A549 (cell line): ENCODE results near the gene MCRIP1. TPM values are rescaled to one million over a fixed set of nuclear protein-coding genes. Genes with fewer than 3 reads are reported as not detected.

Experiments
- CHD2 ChIP-seq: fragments of 150-350 bp; IDR thresholded peaks from 2 replicates; pipeline ENCODE4 v1.6.1; 2014; ENCODE audit warnings: low read length; ENCODE audit not compliant: partially characterized antibody
- CHD4 ChIP-seq: fragments of 200-600 bp; sonication (generic); IDR thresholded peaks from 2 replicates; pipeline ENCODE4 v1.6.1; 2016; ENCODE audit warnings: antibody characterized with exemption, mild to moderate bottlenecking, borderline replicate concordance
- E2F6 ChIP-seq: IDR thresholded peaks from 2 replicates; pipeline ENCODE4 v1.6.1; 2012; ENCODE audit warnings: low read depth, borderline replicate concordance
- EHF ChIP-seq: fragments of 250-450 bp; sonication (Bioruptor Pico); IDR thresholded peaks from 2 replicates; pipeline ENCODE4 v1.5.0; 2020; ENCODE audit warnings: mild to moderate bottlenecking
- EHMT2 ChIP-seq: fragments of 200-600 bp; sonication (generic); IDR thresholded peaks from 2 replicates; pipeline ENCODE4 v1.6.1; 2016; ENCODE audit warnings: antibody characterized with exemption, low read depth, mild to moderate bottlenecking, moderate library complexity
- ESRRA ChIP-seq: fragments of 150-350 bp; IDR thresholded peaks from 2 replicates; pipeline ENCODE4 v1.6.1; 2014; ENCODE audit warnings: mild to moderate bottlenecking, low read length, borderline replicate concordance
- FOSB ChIP-seq: fragments of 250-450 bp; sonication (Bioruptor Pico); IDR thresholded peaks from 2 replicates; pipeline ENCODE4 v1.5.0; 2020; ENCODE audit warnings: mild to moderate bottlenecking, moderate library complexity
- HDAC2 ChIP-seq: fragments of 200-600 bp; sonication (generic); IDR thresholded peaks from 2 replicates; pipeline ENCODE4 v1.6.1; 2016
- HEYL ChIP-seq: fragments of 250-450 bp; sonication (Bioruptor Pico); IDR thresholded peaks from 2 replicates; pipeline ENCODE4 v1.8.0; 2021; ENCODE audit warnings: mild to moderate bottlenecking, moderate library complexity
- HOXA7 ChIP-seq: fragments of 250-450 bp; sonication (Bioruptor Pico); IDR thresholded peaks from 2 replicates; pipeline ENCODE4 v1.5.0; 2020; ENCODE audit warnings: mild to moderate bottlenecking, moderate library complexity
- HOXB13 ChIP-seq: fragments of 250-450 bp; sonication (Bioruptor Pico); IDR thresholded peaks from 2 replicates; pipeline ENCODE4 v1.5.0; 2020; ENCODE audit warnings: low read depth, mild to moderate bottlenecking, moderate library complexity
- HOXB5 ChIP-seq: fragments of 250-450 bp; sonication (Bioruptor Pico); IDR thresholded peaks from 2 replicates; pipeline ENCODE4 v1.5.0; 2020; ENCODE audit warnings: mild to moderate bottlenecking, moderate library complexity
- JUN ChIP-seq, 2 experiments: fragments of >200 bp; sonication (Bioruptor Twin); formaldehyde crosslinking; IDR thresholded peaks; 2 replicates in 1 of 2; 3 replicates in 1 of 2; pipeline ENCODE4 v1.6.1; 2016 to 2017
- KDM1A ChIP-seq: fragments of 200-600 bp; sonication (generic); IDR thresholded peaks from 2 replicates; pipeline ENCODE4 v1.6.1; 2016; ENCODE audit warnings: low read depth, mild to moderate bottlenecking
- MAFK ChIP-seq: fragments of 450-650 bp; IDR thresholded peaks from 2 replicates; pipeline ENCODE4 v1.6.1; 2014; ENCODE audit not compliant: partially characterized antibody
- MAZ ChIP-seq: fragments of 150-350 bp; IDR thresholded peaks from 2 replicates; pipeline ENCODE4 v1.6.1; 2014; ENCODE audit warnings: antibody characterized with exemption, low read depth, low read length, borderline replicate concordance
- MYC ChIP-seq: IDR thresholded peaks from 2 replicates; pipeline ENCODE4 v1.6.1; 2012; ENCODE audit warnings: mild to moderate bottlenecking, inconsistent platforms, low read length, improper control_type of control experiment, borderline replicate concordance
- NPAS2 ChIP-seq: fragments of 250-450 bp; sonication (Bioruptor Pico); IDR thresholded peaks from 2 replicates; pipeline ENCODE4 v1.8.0; 2022; ENCODE audit warnings: mild to moderate bottlenecking, moderate library complexity, borderline replicate concordance
- NR3C1 ChIP-seq: fragments of >200 bp; sonication (Bioruptor Twin); formaldehyde crosslinking; IDR thresholded peaks from 3 replicates; pipeline ENCODE4 v1.6.1; 2017
- PHF8 ChIP-seq: fragments of 200-600 bp; sonication (generic); IDR thresholded peaks from 2 replicates; pipeline ENCODE4 v1.6.1; 2016; ENCODE audit warnings: low read depth, mild to moderate bottlenecking, antibody characterized with exemption, moderate library complexity, borderline replicate concordance
- POLR2A ChIP-seq: IDR thresholded peaks from 2 replicates; pipeline ENCODE4 v1.6.1; 2012; ENCODE audit warnings: mild to moderate bottlenecking, low read length
- POLR2AphosphoS2 ChIP-seq: conservative IDR thresholded peaks from 2 replicates; pipeline ENCODE4 v1.6.1; 2012; ENCODE audit warnings: low read length, improper control_type of control experiment, inconsistent platforms
- RAD21 ChIP-seq, 2 experiments: fragments of >200 bp in 1 of 2; sonication (Bioruptor Twin) in 1 of 2; formaldehyde crosslinking in 1 of 2; IDR thresholded peaks in 1 of 2; conservative IDR thresholded peaks in 1 of 2; 2 replicates in 1 of 2; 3 replicates in 1 of 2; pipeline ENCODE4 v1.6.1; 2012 to 2018; ENCODE audit warnings: inconsistent platforms in 1 of 2
- RARB ChIP-seq: fragments of 250-450 bp; sonication (Bioruptor Pico); IDR thresholded peaks from 2 replicates; pipeline ENCODE4 v1.8.0; 2021; ENCODE audit warnings: mild to moderate bottlenecking, moderate library complexity
- RCOR1 ChIP-seq: fragments of 150-350 bp; IDR thresholded peaks from 2 replicates; pipeline ENCODE4 v1.6.1; 2014; ENCODE audit warnings: antibody characterized with exemption, low read length, low read depth
- RFX5 ChIP-seq: fragments of 450-650 bp; IDR thresholded peaks from 2 replicates; pipeline ENCODE4 v1.7.1; 2014; ENCODE audit warnings: antibody characterized with exemption, mild to moderate bottlenecking, moderate library complexity
- RNF2 ChIP-seq: fragments of 200-600 bp; sonication (generic); IDR thresholded peaks from 2 replicates; pipeline ENCODE4 v1.6.1; 2016; ENCODE audit warnings: low read depth, mild to moderate bottlenecking, antibody characterized with exemption, moderate library complexity, borderline replicate concordance
- SREBF2 ChIP-seq: fragments of 450-650 bp; IDR thresholded peaks from 2 replicates; pipeline ENCODE4 v1.6.1; 2014; ENCODE audit warnings: mild to moderate bottlenecking, moderate library complexity
- TFCP2L1 ChIP-seq: fragments of 250-450 bp; sonication (Bioruptor Pico); IDR thresholded peaks from 2 replicates; pipeline ENCODE4 v1.5.0; 2021; ENCODE audit warnings: mild to moderate bottlenecking
- TP53 ChIP-seq: fragments of 250-450 bp; sonication (Bioruptor Pico); IDR thresholded peaks from 2 replicates; pipeline ENCODE4 v1.5.0; 2021; ENCODE audit warnings: mild to moderate bottlenecking, moderate library complexity
- ZC3H11A ChIP-seq: fragments of 450-650 bp; IDR thresholded peaks from 2 replicates; pipeline ENCODE4 v1.6.1; 2014; ENCODE audit warnings: antibody characterized with exemption, mild to moderate bottlenecking
- ZFP36 ChIP-seq: fragments of 450-650 bp; IDR thresholded peaks from 2 replicates; pipeline ENCODE4 v1.6.1; 2014; ENCODE audit warnings: borderline replicate concordance; ENCODE audit not compliant: partially characterized antibody
- ZNF302 ChIP-seq: fragments of 250-450 bp; sonication (Bioruptor Pico); IDR thresholded peaks from 2 replicates; pipeline ENCODE4 v1.9.0; 2021; ENCODE audit warnings: inconsistent platforms, mild to moderate bottlenecking, moderate library complexity
- ZSCAN20 ChIP-seq: fragments of 250-450 bp; sonication (Bioruptor Pico); IDR thresholded peaks from 2 replicates; pipeline ENCODE4 v1.8.0; 2022; ENCODE audit warnings: mild to moderate bottlenecking, moderate library complexity
- polyA plus RNA-seq, 4 experiments: library from polyadenylated mRNA; depleted of rRNA in 3 of 4; stranded (reverse); fragments of >200 nt; fragmentation: RNase III in 1 of 4; extraction: RNeasy Plus Mini Kit Qiagen cat#74134 plus additional on column Dnase treatment in 1 of 4; gene quantifications; 2 replicates in 3 of 4; 3 replicates in 1 of 4; pipeline ENCODE4 v1.2.3, GENCODE V29; 2011 to 2017
- TF ChIP-seq, protein P1 (sequence below): fragments of 150-350 bp; IDR thresholded peaks from 2 replicates; pipeline ENCODE4 v1.6.1; 2014; ENCODE audit warnings: low read depth, mild to moderate bottlenecking, low read length
- TF ChIP-seq, protein P2 (sequence below): fragments of 250-450 bp; sonication (Bioruptor Pico); IDR thresholded peaks from 2 replicates; pipeline ENCODE4 v1.5.0; 2021; ENCODE audit warnings: mild to moderate bottlenecking, moderate library complexity, borderline replicate concordance
- TF ChIP-seq, protein P3 (sequence below): fragments of 450-650 bp; IDR thresholded peaks from 2 replicates; pipeline ENCODE4 v1.6.1; 2014; ENCODE audit warnings: antibody characterized with exemption

Gene MCRIP1
- polyA plus RNA-seq, 2 of the 4 experiments (the other 2 are of a cell fraction) = 32.0 to 51.0 TPM

DNA sequence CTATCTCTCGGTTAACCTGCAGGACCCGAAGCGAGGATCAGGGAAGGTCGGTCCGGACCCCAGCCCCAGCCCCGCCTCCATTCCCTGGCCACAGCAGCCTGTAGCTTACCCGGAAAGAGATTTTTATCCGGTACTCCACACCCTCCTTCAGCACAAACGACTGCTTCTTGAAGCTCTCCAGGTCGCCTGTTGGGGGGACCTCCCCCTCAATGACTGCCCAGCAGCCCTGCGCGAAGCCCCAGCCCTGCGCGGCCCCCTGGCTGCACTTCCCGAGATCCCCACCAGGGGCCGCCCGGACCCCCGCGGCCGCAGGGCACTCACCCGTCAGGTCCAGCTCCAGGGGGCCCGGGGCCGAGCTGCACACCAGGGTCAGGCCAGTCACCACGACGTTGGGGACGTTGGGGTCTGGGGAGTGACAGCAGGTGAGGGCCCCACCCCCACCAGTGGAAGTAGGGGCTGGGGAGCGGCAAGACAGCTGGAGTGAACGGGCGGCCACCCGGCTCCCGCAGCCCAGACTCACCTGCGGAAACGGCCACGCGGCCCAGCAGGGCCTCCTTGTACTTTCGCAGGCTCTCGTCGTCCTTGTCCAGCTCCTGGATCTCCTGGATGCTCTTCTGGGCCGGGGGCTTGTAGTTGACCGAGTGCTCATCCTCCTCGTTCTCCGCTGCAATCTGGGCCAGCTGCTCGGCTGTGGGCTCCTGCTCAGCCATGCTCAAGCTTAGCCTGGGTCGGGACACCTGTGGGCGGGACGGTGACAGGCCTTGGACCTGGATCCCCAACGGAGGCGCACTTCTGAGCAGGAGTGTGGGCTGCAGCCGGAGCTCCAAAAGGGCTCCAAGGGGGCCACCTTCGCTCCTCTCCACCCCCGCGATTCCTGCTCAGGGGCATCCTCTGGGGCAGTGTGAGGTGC, 36.4 kb upstream of the MCRIP1 start (continued):
- 0 out of 2 replicates have a peak, but pooled peaks have one; percentile 12 for TF ChIP-seq TFCP2L1 (CRISPR knock-in tag)
- TF ChIP-seq, protein P1, sequence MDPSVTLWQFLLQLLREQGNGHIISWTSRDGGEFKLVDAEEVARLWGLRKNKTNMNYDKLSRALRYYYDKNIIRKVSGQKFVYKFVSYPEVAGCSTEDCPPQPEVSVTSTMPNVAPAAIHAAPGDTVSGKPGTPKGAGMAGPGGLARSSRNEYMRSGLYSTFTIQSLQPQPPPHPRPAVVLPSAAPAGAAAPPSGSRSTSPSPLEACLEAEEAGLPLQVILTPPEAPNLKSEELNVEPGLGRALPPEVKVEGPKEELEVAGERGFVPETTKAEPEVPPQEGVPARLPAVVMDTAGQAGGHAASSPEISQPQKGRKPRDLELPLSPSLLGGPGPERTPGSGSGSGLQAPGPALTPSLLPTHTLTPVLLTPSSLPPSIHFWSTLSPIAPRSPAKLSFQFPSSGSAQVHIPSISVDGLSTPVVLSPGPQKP = no peak
- TF ChIP-seq RARB (CRISPR knock-in tag) = no peak
- no peak for TF ChIP-seq ESRRA
- TF ChIP-seq POLR2A = peak; percentile 25; the same call in 1 of the 2 replicates
- no peak for TF ChIP-seq HOXA7 (CRISPR knock-in tag)
- no peak for TF ChIP-seq MYC
- TF ChIP-seq NR3C1 = no peak
- TF ChIP-seq HDAC2 = no peak
- TF ChIP-seq EHMT2 = no peak
- no peak for TF ChIP-seq FOSB (CRISPR knock-in tag)
- TF ChIP-seq RNF2 = peak; percentile 75
- TF ChIP-seq JUN (IDR thresholded peaks at IDR 0.05) = peak; percentile 9 to 22; a peak in 2 of 5 replicates
- TF ChIP-seq HEYL (CRISPR knock-in tag) = no peak
- TF ChIP-seq RCOR1 = no peak
- TF ChIP-seq, protein P2, sequence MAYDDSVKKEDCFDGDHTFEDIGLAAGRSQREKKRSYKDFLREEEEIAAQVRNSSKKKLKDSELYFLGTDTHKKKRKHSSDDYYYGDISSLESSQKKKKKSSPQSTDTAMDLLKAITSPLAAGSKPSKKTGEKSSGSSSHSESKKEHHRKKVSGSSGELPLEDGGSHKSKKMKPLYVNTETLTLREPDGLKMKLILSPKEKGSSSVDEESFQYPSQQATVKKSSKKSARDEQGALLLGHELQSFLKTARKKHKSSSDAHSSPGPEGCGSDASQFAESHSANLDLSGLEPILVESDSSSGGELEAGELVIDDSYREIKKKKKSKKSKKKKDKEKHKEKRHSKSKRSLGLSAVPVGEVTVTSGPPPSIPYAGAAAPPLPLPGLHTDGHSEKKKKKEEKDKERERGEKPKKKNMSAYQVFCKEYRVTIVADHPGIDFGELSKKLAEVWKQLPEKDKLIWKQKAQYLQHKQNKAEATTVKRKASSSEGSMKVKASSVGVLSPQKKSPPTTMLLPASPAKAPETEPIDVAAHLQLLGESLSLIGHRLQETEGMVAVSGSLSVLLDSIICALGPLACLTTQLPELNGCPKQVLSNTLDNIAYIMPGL (CRISPR knock-in tag) = peak; percentile 43; the same call in 1 of the 2 replicates
- TF ChIP-seq ZNF302 (CRISPR knock-in tag) = no peak
- TF ChIP-seq EHF (CRISPR knock-in tag) = no peak
- no peak for TF ChIP-seq MAZ
- TF ChIP-seq ZC3H11A = no peak
- TF ChIP-seq ZSCAN20 = no peak
- TF ChIP-seq CHD4 = no peak
- no peak for TF ChIP-seq CHD2
- no peak for TF ChIP-seq MAFK
- 0 out of 2 replicates have a peak, but pooled peaks have one; percentile 5 for TF ChIP-seq E2F6
- TF ChIP-seq SREBF2 = no peak
- TF ChIP-seq POLR2AphosphoS2 = no peak; the same call in 1 of the 2 replicates
- no peak for TF ChIP-seq KDM1A
- peak; percentile 42 to 59 for TF ChIP-seq RAD21 (conservative IDR thresholded peaks at IDR 0.05 in 1 of 2, IDR thresholded peaks at IDR 0.05 in 1 of 2)
- no peak for TF ChIP-seq ZFP36
- peak; percentile 13; the same call in 1 of the 2 replicates for TF ChIP-seq TP53 (CRISPR knock-in tag)
- no peak for TF ChIP-seq HOXB13 (CRISPR knock-in tag)
- no peak for TF ChIP-seq PHF8
- TF ChIP-seq, protein P3, sequence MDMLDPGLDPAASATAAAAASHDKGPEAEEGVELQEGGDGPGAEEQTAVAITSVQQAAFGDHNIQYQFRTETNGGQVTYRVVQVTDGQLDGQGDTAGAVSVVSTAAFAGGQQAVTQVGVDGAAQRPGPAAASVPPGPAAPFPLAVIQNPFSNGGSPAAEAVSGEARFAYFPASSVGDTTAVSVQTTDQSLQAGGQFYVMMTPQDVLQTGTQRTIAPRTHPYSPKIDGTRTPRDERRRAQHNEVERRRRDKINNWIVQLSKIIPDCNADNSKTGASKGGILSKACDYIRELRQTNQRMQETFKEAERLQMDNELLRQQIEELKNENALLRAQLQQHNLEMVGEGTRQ = no peak
- TF ChIP-seq NPAS2 (CRISPR knock-in tag) = no peak
- TF ChIP-seq RFX5 = no peak
- TF ChIP-seq HOXB5 = no peak
